ENCODE measurements around the gene HOXD12.

Gene HOXD12

GRCh38 chr2:176151442-176152287 lies 52.1 kb downstream of the HOXD12 start, which contains the start of gene HOXD4:
TSS of gene HOXD4 (plus strand) at chr2:176151550. CDS start at chr2:176151634, 84 bp downstream.
- Histone ChIP-seq H3K27me3 (ENCODE audit: insufficient read depth, insufficient read length) (peaks cover 99% of the 10 kb centered on the region), H3K4me1 (ENCODE audit: insufficient read depth, insufficient read length) (peaks cover 3% of the 10 kb centered on the region), H3K36me3 (ENCODE audit: insufficient read depth, insufficient read length, low read length) (no peaks in the 10 kb centered on the region), H3K4me3 (ENCODE audit: insufficient read length, low read depth) (peak within 1 kb of the TSS; percentile 11), H3K9me3 (ENCODE audit: insufficient read depth, low read length) (no peaks in the 10 kb centered on the region), H3K9ac (ENCODE audit: insufficient read length, low read depth) (no peak within 1 kb of the TSS)
- no peak for DNase-seq (ENCODE audit: low read depth, low spot score)
- TF ChIP-seq SUZ12 (IDR thresholded peaks at IDR 0.05; ENCODE audit: extremely low read depth, insufficient read depth, insufficient read length) = peak; percentile 23
- TF ChIP-seq ZNF274 (IDR thresholded peaks at IDR 0.05; ENCODE audit: low read depth, low read length) = no peak

All from NT2/D1 (cell line).